ENCODE measurements around the gene ITCH.

GRCh38 chr20:34370062-34370461 is 7.0 kb downstream of the ITCH start:
- TF ChIP-seq EZH2 (IDR thresholded peaks at IDR 0.05; ENCODE audit: insufficient read depth, poor library complexity, severe bottlenecking) (no peak), EZH2phosphoT487 (IDR thresholded peaks at IDR 0.05; ENCODE audit: insufficient read depth, low read depth) (no peak)
